Measurements from ENCODE around the gene TCF12.
"Not testable (repeated sequence)": the region's sequence is repeated elsewhere in the genome, so short reads cannot be mapped to it uniquely, and the experiment has no call there.

TCF12 gene

DNA sequence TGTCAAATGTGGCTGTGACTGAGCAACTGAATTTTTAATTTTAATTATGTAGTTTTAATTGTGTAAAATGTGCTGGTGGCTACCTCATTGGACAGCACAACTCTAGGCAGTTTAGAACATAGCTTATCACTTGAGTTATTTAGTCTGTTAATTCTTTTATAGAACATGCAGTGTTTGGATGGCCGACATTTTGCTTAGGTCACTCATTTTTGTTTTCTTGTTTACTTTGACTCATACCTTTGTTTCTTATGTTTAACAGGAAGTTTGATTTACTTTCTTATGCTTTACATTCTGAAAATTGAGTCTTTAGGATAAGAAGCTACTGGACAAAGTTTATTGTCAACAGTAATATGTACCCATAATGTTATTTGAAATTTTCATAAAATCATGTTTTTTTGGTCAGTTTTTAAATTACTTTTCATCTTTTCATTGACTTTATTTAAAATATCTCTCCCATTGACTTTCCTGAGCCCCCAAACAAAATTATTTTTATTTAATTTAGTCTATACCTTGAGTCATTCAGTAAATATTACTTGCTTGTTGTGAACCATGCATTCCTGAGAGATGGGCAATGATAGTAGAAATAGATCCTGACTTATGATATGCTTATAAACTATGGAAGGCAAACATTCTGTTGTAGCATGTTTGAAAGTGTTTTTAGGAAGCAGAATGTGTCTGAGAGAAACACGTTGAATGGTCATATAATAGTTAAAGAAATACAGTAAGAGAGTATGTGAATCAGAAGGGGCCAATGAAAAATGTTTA lies 60.6 kb downstream of the TCF12 start:
- DNase-seq (ENCODE audit: low spot score) = no peak

DNA sequence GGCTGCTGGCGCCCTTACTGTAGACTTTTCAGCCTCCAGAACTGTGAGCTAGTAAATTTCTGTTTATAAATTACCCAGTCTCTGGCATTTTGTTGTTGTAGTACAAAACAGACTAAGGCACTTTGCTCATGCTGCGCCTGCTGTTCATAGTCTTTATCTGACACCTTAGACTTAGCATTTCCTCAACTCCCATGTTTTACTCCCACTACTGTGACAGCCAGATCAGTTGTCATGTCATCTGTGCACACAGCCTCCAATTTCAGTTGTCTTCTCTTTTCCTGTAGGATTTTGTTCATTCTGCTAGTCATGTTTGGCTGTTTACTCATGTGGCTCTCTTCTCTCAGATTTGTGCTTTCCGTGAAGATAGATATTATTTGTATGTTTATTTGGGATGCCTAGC lies 62.0 kb downstream of the TCF12 start:
- no peak for DNase-seq (ENCODE audit: low spot score)

- DNase-seq (ENCODE audit: low spot score) = no peak
Observed at GRCh38 chr15:56981160-56981559, 62.7 kb downstream of the TCF12 start.

DNA sequence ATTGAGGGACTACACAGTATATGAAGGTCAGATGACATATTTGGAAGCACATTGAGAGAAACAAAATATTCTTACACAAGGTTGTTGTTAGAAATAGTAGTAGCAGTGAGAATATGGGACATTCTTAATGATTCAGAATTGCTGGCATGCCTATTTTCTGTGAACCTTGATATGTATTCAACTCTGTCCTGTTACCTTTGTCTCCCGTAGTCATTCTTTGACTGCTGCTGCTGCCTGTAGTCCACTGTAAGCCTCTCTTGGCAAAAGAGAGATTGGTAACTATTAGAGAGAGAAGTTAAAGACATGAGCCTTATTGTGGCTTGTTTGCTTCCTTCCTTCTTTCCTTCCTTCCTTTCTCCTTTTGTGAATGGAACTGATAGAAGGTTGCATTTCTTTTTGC lies 64.5 kb downstream of the TCF12 start:
- no peak for DNase-seq (ENCODE audit: low spot score)

DNA sequence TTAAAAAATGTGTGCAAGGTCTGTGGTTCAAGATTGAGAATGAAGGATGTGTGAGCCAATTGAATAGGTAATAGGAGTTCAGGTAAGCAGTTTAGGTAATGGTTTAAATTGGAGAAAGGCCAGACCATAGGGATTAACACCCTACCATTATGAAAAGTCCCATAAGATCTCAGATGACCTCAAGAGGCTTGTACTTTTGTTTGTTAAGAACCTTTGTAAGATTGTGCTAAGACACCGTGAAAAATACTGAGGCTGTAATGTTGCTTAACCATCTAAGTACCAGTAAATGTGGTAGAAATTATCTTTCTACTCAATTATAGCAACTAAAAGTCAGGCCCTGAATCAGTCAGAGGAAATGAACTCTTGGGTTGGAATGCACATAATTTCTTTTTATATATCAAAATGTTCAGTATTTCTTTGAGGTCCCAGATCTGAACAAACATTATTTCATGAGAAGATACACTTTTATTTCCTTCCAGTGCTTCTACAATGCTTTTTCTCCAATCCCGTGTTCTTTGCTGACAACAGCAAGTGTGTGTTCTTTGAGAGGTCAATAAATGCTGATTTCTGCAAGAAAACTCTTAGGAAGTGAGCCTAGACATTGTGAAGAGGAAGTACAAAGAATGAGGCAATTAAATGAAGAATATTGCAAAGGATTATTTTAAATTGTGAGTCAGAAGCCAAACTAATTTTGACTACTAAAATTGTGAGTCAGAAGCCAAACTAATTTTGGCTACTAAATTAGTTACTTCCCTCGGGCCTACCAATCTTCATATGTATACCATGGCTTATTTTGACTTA lies 66.4 kb downstream of the TCF12 start:
- peak; percentile 21 for DNase-seq (ENCODE audit: low spot score)

- DNase-seq (ENCODE audit: low spot score) = no peak
Observed at GRCh38 chr15:56985856-56986255, 67.4 kb downstream of the TCF12 start.

GRCh38 chr15:56987286-56987685 lies 68.8 kb downstream of the TCF12 start:
- DNase-seq (ENCODE audit: low spot score) = no peak

DNA sequence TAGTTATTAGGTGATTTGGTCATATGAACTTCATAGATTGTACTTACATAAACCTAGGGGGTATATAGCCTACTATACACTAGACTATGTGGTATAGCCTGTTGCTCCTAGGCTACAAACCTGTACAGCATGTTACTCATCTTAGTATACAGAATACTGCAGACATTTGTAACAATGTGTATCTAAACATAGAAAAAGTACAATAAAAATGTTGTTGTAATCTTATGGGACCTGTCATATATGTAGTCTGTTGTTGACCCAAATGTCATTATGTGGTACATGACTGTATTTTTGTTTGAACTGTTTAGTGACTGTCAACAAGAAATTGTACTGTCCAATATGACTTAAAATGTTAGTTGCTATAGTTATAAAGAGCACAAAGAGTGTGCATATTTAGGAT lies 69.8 kb downstream of the TCF12 start:
- DNase-seq (ENCODE audit: low spot score) = no peak

DNA sequence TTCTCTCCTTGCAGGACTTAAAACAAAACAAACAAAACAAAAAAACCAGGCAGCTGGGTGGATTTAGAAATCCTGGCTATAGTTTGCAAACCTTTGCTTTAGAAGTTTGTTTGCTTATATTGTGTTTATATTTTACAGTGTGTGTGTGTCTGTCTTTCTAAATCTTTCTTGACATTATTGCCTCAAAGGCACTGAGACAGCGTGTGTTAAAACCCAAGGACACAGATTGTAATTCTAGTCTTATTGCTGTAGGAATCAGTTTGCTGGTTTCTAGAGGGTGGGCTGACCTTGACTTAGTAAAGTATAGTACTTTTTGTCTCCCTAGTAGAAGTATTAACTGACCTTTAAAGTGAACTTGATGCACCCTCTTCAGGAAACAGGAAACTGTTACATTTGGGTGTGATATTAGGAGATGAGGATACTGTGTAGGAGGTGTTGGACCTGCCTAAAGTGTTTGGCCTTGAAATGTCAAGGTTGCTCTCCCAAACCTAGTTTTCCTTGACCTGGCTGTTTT lies 71.0 kb downstream of the TCF12 start:
- DNase-seq (ENCODE audit: low spot score) = no peak

DNA sequence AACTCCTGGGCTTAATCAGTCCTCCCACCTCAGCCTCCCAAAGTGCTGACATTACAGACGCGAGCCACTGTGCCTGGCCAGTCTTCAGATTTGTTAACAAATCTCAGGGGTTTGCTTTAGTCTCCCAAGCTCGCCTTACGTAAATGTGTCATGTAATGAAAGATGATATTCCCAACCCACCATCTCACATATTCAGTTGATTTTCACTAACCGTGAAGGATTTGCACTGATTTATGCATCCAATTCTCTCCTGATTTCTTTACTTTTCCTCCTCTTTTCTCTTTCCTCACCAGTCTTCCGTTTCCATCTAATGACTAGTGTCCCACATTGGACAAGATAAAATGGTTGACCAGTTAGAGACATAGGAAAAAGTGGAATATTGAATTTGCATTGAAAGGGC lies 72.6 kb downstream of the TCF12 start:
- no peak for DNase-seq (ENCODE audit: low spot score)

GRCh38 chr15:56992725-56993124 lies 74.3 kb downstream of the TCF12 start:
- no peak for DNase-seq (ENCODE audit: low spot score)

- DNase-seq (ENCODE audit: low spot score) = no peak
Observed at GRCh38 chr15:56994280-56994679, 75.8 kb downstream of the TCF12 start.

GRCh38 chr15:56996093-56996492 lies 77.6 kb downstream of the TCF12 start:
- no peak for DNase-seq (ENCODE audit: low spot score)

DNA sequence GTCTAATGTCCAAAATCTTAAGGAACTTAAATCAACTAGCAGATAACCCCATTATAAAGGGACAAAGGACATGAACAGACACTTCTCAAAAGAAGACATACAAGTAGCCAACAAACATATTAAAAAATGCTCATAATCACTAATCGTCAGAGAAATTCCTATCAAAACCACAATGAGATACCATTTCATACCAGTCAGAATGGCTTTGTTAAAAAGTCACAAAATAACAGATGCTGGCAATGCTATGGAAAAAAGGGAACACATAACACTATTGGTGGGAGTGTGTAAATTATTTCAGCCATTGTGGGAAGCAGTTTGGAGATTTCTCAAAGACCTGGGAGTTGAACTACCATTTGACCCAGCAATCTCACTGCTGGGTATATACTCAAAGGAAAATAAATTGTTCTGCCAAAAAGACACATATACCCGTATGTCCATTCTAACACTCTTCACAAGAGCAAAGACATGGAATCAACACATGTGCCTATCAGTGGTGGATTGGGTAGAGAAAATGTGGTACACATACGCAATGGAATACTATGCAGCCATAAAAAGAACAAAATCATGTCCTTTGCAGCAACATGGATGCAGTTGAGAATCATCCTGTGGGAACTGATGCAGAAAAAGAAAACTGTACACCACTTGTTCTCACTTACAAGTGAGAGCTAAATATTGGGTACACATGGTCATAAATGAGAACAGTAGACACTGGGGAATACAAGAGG lies 78.5 kb downstream of the TCF12 start:
- DNase-seq (ENCODE audit: low spot score) = no peak

GRCh38 chr15:57003418-57003817 lies 85.0 kb downstream of the TCF12 start:
- no peak for DNase-seq (ENCODE audit: low spot score)

DNA sequence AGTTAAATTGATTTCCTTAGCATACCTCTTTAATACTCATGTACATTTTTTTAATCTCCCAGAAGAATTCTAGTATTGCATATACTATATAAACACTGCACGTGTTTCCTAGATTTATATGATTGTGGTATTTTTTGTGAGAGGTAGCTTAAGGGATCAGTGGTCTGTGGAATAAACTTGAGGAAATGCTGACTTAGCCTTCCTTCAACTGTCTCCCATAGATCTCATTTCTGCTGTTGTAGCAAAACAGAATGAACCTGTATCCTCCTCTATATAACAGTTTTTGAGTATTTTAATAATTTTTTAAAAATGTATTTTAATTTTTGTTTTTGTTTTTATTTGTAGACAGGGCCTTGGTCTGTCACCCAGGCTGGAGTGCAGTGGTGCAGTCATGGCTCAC lies 86.8 kb downstream of the TCF12 start:
- no peak for DNase-seq (ENCODE audit: low spot score)

DNA sequence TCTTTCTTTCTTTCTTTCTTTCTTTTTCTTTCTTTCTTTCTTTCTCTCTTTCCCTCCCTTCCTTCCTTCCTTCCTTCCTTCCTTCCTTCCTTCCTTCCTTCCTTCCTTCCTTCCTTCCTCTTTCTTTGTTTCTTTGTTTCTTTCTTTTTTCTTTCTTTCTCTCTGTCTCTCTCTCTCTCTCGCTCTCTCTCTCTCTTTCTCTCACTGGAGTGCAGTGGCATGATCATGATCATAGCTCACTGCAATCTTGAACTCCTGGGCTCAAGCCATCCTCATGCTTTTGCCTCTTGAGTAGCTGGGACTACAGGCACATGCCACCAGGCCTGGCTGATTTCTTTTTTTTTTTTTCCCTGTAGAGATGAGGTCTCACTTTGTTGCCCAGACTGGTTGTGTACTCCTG lies 89.4 kb downstream of the TCF12 start:
- DNase-seq (ENCODE audit: low spot score) = not testable (repeated sequence)

GRCh38 chr15:57010724-57011123 lies 92.3 kb downstream of the TCF12 start:
- no peak for DNase-seq (ENCODE audit: low spot score)

DNA sequence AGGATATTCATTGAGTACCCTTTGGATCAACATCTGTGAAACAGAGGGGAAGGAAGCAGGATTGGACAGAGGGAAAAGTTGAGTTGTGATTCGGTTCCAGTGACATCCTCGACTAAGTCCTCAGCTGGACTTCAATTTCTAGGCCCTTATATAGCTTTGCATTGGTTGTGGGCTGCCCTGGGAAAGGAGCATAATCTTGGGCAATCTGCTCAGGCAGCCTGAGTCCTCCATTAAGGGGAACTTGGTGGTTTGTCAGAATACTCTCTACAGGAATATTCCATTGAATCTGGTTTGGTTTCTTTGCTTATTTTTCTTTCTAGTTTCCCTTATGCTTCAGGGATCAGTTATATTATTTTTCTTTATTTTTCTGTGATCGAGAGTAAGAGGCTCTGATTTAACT lies 94.1 kb downstream of the TCF12 start:
- no peak for DNase-seq (ENCODE audit: low spot score)

DNA sequence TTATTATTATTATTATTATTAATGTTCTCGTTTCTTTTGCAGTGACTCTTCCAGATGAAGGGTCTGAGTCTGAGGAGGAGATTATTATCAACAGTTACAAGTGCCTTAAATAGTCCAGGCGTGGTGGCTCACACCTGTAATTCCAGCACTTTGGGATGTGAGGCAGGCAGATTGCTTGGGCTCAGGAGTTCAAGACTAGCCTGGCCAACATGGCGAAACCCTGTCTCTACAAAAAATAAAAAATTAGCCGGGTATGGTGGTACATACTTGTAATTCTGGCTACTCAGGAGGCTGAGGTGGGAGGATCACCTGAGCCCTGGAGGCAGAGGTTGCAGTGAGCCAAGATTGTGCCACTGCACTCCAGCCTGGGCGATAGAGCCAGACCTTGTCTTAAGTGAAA lies 96.5 kb downstream of the TCF12 start:
- not testable (repeated sequence) for DNase-seq (ENCODE audit: low spot score)

- DNase-seq (ENCODE audit: low spot score) = no peak
Observed at GRCh38 chr15:57015360-57015759, 96.9 kb downstream of the TCF12 start.

DNA sequence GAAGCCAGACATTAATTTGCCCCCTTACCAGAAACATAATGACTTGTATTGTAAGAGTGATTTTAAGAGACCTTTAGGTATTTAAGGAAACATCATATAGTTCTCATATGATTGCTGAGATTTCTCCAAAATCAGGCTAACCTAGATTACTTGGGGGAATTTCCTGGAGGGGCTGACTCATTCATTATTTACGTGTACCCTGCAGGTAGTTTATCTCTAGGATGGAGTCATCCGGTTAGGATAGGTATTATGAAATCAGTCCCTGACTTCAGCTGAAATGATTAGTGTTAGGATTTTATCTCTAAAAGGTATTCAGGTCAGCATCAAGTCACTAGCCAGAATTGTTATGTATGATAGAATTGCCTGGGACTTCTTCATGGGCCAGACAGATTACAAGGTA lies 97.5 kb downstream of the TCF12 start:
- no peak for DNase-seq (ENCODE audit: low spot score)

- no peak for DNase-seq (ENCODE audit: low spot score)
Observed at GRCh38 chr15:57017024-57017423, 98.6 kb downstream of the TCF12 start.

All from putamen (tissue), 1 donor.